Ramos (cell line): ENCODE data around the gene OR10H2.
"Not testable (repeated sequence)": the region's sequence is repeated elsewhere in the genome, so short reads cannot be mapped to it uniquely, and the experiment has no call there.

Experiments used
- in situ Hi-C: fragments of 300-500 bp; cut with MboI; formaldehyde crosslinking; loops from one replicate; pipeline ENCODE4 v1.14.3; 2022; ENCODE audit warnings: low sequenced_read_pairs; ENCODE audit not compliant: unreplicated experiment

The OR10H2 gene

GRCh38 chr19:15759962-15760565, 32.2 kb downstream of the OR10H2 start:
- in situ Hi-C loops: no loop called here

GRCh38 chr19:15769586-15769985, 41.8 kb downstream of the OR10H2 start:
- in situ Hi-C loops: no loop called here

- in situ Hi-C loops: not testable (repeated sequence)
These were observed 46.3 kb downstream of the OR10H2 start for GRCh38 chr19:15774159-15774558.

GRCh38 chr19:15775249-15775648, 47.4 kb downstream of the OR10H2 start:
- in situ Hi-C loops: loop anchor here (5.0 kb wide), 1 partner anchor 103 kb away; the partner anchor contains the start of gene CYP4F12

GRCh38 chr19:15776264-15776663, 48.4 kb downstream of the OR10H2 start:
- in situ Hi-C loops: loop anchor here (5.0 kb wide), 1 partner anchor 104 kb away; the partner anchor contains the start of gene CYP4F12

GRCh38 chr19:15776991-15777970, 49.5 kb downstream of the OR10H2 start:
- in situ Hi-C loops: loop anchor here (5.0 kb wide), 1 partner anchor 105 kb away; the partner anchor contains the start of gene CYP4F12
